T-helper 22 cell (primary cell): Measurements from ENCODE around the gene GRIN3B.
A peak's percentile ranks its signal among the peaks of the same experiment; 100 is the strongest.

Experiments used
- DNase-seq: peaks from one replicate; pipeline ENCODE4 v3.0.0-alpha.2; 2020; ENCODE audit warnings: low read depth

The GRIN3B gene

GRCh38 chr19:966485-967088, 33.6 kb upstream of the GRIN3B start:
- no peak for DNase-seq

- no peak for DNase-seq
Measured at GRCh38 chr19:970695-971094, 29.5 kb upstream of the GRIN3B start.

GRCh38 chr19:971795-972194, 28.4 kb upstream of the GRIN3B start:
- no peak for DNase-seq

- no peak for DNase-seq
Measured at GRCh38 chr19:972281-972680, 27.9 kb upstream of the GRIN3B start.

GRCh38 chr19:973726-974563, 26.3 kb upstream of the GRIN3B start:
- no peak for DNase-seq

GRCh38 chr19:974564-975257, 25.5 kb upstream of the GRIN3B start:
- DNase-seq: no peak

- DNase-seq: no peak
Measured at GRCh38 chr19:976476-976875, 23.7 kb upstream of the GRIN3B start.

- DNase-seq: no peak
Measured at GRCh38 chr19:977058-977464, 23.2 kb upstream of the GRIN3B start.

GRCh38 chr19:979318-979741, 20.9 kb upstream of the GRIN3B start:
- DNase-seq: no peak

- DNase-seq: no peak
Measured at GRCh38 chr19:980133-980998, 19.9 kb upstream of the GRIN3B start.

- peak; percentile 42 for DNase-seq
Measured at GRCh38 chr19:982567-983170, 17.6 kb upstream of the GRIN3B start.

GRCh38 chr19:984165-984967, 15.9 kb upstream of the GRIN3B start, which contains the start of gene WDR18:
Gene WDR18, plus strand, starts transcription at chr19:984345. Its CDS starts 9 bp downstream, at chr19:984354.
- peak; percentile 77 for DNase-seq

- DNase-seq: no peak
Measured at GRCh38 chr19:986083-986482, 14.1 kb upstream of the GRIN3B start.

GRCh38 chr19:988081-988480, 12.1 kb upstream of the GRIN3B start:
- DNase-seq: no peak

- no peak for DNase-seq
Measured at GRCh38 chr19:988510-988909, 11.7 kb upstream of the GRIN3B start.

- DNase-seq: no peak
Measured at GRCh38 chr19:989381-990081, 10.7 kb upstream of the GRIN3B start.

GRCh38 chr19:990119-990571, 10.1 kb upstream of the GRIN3B start:
- DNase-seq: no peak

GRCh38 chr19:990746-991145, 9.5 kb upstream of the GRIN3B start:
- no peak for DNase-seq

- DNase-seq: peak; percentile 57
Measured at GRCh38 chr19:991174-991931, 8.9 kb upstream of the GRIN3B start.
